GM10266 (cell line): ENCODE data around the gene ARHGEF4.

Experiments
- DNase-seq: peaks from one replicate; pipeline ENCODE4 v3.0.0; 2012; ENCODE audit errors: extremely low spot score
- TF ChIP-seq, protein P1 (sequence below): IDR thresholded peaks from 2 replicates; pipeline ENCODE4 v1.5.1; 2012; ENCODE audit warnings: mild to moderate bottlenecking, low read depth; ENCODE audit not compliant: control insufficient read depth, insufficient read depth; ENCODE audit errors: missing control alignments

Gene ARHGEF4

DNA sequence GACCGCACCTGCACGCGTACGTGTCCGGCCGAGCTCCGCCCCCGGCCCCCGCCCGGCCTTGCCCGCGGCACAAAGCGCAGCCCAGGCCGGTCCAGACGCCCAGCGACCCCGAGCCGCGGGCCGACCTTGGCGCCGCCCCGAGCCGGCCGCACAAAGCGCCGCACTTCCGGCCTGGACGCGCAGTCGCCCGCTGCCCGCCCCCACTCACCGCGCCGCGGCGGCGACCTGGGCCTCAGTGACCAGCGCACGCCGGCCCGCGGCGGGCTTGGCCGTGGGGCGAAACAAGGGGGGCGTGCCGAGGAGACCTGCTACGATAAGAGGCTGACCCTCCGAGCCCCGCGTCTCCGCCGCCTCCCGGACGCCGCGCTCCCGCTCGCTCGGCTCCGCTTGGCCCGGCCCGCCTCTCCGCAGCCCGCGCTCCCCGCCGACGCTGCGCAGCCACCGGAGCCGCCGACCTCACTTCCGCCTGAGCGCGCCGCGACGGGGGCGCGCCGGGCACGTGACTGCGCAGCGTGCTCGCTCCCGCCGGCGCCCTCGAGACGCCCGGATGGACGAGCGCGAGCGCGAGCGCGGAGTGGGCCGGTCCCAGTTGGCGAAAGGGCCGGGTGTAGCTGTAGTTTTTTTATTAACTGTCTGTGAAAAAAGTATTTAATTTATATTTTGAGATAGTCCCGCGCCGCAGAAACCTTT, 256.4 kb downstream of the ARHGEF4 start, which contains the start of gene FAM168B:
Gene FAM168B, minus strand, starts transcription at position 455 of the 690 bp plus-strand sequence. CDS start 10,814 bp downstream, outside the sequence.
- TF ChIP-seq, protein P1, sequence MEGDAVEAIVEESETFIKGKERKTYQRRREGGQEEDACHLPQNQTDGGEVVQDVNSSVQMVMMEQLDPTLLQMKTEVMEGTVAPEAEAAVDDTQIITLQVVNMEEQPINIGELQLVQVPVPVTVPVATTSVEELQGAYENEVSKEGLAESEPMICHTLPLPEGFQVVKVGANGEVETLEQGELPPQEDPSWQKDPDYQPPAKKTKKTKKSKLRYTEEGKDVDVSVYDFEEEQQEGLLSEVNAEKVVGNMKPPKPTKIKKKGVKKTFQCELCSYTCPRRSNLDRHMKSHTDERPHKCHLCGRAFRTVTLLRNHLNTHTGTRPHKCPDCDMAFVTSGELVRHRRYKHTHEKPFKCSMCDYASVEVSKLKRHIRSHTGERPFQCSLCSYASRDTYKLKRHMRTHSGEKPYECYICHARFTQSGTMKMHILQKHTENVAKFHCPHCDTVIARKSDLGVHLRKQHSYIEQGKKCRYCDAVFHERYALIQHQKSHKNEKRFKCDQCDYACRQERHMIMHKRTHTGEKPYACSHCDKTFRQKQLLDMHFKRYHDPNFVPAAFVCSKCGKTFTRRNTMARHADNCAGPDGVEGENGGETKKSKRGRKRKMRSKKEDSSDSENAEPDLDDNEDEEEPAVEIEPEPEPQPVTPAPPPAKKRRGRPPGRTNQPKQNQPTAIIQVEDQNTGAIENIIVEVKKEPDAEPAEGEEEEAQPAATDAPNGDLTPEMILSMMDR = no peak
- peak; percentile 93 for DNase-seq

DNA sequence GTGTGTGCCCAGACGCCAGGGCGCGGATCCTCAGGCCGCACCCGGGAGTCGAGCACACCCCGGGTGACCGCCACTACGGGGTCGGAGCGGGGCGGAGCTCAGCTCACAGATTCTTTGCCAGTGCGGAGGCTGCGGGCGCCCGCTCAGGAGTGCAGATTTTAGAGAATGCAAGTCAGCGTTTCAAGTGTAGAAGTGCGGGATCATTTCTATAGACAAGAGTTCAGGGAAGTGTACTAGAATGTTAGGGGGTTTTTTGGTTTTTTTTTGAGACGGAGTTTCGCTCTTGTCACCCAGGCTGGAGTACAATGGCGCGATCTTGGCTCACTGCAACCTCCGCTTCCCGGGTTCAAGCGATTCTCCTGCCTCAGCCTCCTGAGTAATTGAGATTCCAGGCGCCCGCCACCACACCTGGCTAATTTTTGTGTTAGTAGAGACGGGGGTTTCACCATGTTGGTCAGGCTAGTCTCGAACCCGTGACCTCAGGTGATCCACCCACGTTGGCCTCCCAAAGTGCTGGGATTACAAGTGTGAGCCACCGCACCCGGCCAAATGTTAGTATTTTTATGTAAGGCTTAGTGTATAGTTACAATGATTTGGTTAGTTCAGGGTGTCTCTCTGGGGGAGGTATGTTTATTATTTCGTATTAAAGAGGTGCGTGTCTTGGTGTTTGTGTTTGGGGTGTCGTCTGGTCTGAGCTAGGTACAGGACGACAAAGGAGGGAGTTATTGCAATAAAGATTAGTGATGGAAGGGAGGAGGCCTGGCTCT, 257.2 kb downstream of the ARHGEF4 start:
- DNase-seq = no peak
- TF ChIP-seq, protein P1 = no peak

DNA sequence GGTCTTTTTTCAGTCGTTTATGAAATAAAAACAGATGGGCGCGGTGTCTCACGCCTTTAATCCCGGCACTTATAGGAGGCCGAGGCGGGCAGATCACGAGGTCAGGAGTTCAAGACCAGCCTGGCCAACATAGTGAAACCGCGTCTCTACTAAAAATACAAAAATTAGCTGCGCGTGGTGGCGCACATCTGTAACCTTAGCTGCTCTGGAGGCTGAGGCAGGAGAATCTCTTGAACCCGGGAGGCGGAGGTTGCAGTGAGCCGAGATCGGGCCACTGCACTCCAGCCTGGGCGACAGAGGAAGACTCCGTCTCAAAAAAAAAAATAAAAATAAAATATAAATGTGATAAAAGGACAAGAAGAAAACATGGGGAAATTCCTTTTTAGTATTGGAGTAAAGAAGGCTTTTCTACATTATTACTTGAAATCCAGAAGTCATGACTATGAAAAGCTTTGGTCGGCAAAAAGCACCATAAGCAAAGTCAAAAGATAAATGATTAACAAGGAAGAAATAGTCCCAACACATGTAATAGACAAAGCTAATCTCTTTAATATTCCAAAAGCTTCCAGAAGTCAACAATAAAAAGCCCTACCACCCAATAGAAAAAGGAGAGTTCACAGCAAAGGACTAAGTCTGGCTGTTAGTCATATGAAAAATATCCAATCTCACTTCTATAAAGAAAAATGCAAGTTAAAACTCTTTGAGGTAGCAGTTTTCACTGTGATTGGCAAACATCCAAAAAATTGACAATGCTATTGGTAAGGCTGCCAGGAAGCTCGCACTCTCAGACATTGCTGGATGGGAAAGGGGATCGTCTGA, 258.0 kb downstream of the ARHGEF4 start:
- TF ChIP-seq, protein P1 = no peak
- no peak for DNase-seq
